LNCaP clone FGC (cell line): ENCODE measurements around the gene RFESD.
"Not testable (repeated sequence)": the region's sequence is repeated elsewhere in the genome, so short reads cannot be mapped to it uniquely, and the experiment has no call there.

Experiments
- DNase-seq: peaks from one replicate; pipeline ENCODE4 v3.0.0-alpha.2; 2011; ENCODE audit warnings: low read depth
- H3K4me3 ChIP-seq: 2 replicates; pipeline ENCODE4 v1.5.1; 2011; ENCODE audit warnings: mild to moderate bottlenecking, low read depth, low read length, control low read depth
- TF ChIP-seq, protein P1 (sequence below): IDR thresholded peaks from 2 replicates; pipeline ENCODE4 v1.5.1; 2012; ENCODE audit warnings: mild to moderate bottlenecking; ENCODE audit not compliant: control insufficient read depth, insufficient read depth; ENCODE audit errors: extremely low read depth

Gene RFESD

DNA sequence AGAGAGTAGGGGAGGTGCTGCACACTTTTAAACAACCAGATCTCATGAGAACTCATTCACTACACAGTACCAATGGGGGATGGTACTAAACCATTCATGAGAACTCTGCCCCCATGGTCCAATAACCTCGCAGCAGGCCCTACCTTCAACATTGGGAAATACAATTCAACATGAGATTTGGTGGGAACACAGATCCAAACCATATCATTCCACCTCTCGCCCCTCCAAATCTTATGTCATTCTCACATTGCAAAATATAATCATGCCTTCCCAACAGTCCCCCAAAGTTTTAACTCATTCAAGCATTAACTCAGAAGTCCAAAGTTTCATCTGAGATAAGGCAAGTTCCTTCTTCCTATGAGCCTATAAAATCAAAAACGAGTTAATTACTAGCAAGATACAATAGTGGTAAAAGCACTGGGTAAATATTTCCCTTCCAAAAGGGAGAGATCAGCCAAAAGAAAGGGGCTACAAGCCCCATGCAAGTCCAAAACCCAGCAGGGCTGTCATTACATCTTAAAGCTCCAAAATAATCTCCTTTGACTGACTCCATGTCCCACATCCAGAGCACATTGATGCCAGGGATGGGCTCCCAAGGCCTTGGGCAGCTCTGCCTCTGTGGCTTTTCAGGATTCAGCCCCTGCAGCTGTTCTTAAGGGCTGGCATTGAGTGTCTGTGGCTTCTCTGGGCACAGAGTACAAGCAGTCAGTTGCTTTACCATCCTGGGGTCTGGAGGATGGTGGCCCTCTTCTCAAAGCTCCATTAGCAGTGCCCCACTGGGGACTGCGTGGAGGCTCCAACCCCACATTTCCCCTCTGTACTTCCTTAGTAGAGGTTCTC lies 18.4 kb upstream of the RFESD start:
- no peak overlapping the region for H3K4me3 ChIP-seq
- no peak for DNase-seq
- TF ChIP-seq, protein P1, sequence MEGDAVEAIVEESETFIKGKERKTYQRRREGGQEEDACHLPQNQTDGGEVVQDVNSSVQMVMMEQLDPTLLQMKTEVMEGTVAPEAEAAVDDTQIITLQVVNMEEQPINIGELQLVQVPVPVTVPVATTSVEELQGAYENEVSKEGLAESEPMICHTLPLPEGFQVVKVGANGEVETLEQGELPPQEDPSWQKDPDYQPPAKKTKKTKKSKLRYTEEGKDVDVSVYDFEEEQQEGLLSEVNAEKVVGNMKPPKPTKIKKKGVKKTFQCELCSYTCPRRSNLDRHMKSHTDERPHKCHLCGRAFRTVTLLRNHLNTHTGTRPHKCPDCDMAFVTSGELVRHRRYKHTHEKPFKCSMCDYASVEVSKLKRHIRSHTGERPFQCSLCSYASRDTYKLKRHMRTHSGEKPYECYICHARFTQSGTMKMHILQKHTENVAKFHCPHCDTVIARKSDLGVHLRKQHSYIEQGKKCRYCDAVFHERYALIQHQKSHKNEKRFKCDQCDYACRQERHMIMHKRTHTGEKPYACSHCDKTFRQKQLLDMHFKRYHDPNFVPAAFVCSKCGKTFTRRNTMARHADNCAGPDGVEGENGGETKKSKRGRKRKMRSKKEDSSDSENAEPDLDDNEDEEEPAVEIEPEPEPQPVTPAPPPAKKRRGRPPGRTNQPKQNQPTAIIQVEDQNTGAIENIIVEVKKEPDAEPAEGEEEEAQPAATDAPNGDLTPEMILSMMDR = no peak

DNA sequence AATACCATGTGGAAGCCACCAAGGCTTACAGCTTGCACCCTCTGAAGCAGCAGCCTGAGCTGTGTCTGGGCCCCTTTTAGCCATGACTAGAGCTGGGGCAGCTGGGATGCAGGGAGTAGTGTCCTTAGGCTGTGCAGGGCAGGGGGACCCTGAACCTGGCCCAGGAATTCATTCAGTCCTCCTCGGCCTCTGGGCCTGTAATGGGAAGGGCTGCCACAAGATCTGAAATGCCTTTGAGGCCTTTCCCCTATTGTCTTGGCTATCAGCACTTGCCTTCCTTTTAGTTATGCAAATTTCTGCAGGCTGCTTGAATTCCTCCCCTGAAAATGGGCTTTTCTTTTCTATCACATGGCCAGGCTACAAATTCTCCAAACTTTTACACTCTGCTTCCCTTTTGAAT lies 17.6 kb upstream of the RFESD start:
- no peak overlapping the region for H3K4me3 ChIP-seq
- DNase-seq = no peak
- TF ChIP-seq, protein P1 = no peak

DNA sequence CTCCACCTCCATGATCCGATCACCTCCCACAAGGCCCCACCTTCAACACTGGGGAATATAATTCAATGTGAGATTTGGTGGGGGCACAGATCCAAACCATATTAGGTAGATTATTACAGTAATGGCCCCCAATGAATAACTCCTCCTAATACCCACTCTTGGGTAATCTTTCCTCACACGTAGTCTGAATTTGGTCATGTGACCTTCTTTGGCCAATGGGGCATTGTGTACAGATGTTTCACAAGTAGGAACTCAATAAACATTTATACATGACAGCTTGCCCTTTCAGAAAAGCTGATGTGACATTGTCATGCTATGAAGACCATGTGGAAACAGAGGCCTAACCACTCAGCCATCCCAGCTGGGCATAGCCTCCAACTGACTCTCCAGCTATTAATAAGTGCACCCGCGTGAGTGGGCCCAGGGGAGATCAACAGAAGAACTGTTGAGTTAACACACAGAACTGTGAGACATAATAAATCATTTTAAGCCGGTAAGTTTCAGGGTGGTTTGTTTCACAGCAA lies 16.1 kb upstream of the RFESD start:
- TF ChIP-seq, protein P1 = no peak

DNA sequence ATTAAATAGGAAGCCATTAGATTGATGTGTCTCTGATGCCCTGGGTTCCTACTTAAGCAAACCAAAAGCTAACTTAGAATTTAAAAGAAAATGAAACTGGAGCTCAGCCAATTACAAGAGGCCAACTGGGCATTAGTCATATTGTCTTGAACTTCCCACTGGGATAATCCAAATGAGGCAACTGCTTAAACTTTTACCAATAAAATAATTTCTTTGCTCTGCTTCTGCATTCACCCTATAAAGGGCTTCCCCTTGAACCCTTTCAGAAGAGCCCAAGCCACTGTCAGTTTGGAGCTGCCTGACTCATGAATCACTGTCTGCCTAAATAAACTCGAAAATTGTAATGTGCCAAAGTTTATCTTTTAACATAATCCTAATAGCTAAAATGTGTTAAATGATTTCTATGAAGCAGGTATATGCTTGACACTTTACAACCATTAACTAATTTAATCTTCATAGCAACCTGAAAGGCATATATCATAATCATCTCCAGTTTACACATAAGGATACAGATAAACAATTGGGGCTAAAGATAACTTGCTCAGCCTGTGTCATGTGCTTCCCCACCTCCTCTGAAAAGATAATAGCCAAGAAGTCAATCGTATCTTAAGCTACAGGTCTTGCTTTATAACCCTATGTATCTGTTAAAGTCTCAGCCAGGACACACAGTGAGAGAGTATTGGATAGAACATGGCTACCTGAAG lies 15.2 kb upstream of the RFESD start:
- DNase-seq = no peak
- no peak overlapping the region for H3K4me3 ChIP-seq
- TF ChIP-seq, protein P1 = no peak

More for the DNA sequence above, 16.1 kb upstream of the RFESD start:
- no peak overlapping the region for H3K4me3 ChIP-seq
- DNase-seq = no peak

DNA sequence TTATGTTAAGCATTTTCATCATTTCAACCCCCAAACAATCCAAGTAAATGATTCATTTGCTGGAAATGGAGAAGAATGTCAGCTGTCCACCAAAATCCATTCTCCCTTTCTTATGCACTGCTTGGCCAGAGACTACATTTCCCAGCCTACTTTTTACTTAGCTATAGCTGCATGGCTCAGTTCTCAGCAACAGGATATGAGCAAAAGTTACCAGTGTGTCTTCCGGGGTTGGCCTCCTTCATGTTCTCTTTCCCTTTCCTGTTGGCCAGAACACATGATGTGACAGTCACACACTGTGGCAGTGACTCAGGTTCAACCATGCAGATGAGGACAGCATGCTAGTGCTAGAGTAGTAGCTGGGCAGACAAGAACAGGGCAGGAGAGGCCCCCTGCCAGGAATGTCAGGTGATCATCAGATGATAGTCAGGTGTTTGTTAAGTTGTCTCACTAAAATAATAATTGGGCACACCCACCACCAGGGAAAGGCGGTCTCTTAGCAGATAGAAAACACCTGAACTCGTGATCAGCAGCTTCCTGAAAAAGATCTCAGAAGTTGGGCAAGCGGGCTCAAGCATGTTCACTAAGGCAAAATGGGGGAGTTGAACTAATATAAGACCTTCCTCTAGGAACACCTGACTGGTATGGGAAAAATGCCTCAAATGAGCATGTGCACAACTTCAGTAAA lies 14.4 kb upstream of the RFESD start:
- TF ChIP-seq, protein P1 = no peak
- DNase-seq = no peak
- H3K4me3 ChIP-seq = no peak overlapping the region

DNA sequence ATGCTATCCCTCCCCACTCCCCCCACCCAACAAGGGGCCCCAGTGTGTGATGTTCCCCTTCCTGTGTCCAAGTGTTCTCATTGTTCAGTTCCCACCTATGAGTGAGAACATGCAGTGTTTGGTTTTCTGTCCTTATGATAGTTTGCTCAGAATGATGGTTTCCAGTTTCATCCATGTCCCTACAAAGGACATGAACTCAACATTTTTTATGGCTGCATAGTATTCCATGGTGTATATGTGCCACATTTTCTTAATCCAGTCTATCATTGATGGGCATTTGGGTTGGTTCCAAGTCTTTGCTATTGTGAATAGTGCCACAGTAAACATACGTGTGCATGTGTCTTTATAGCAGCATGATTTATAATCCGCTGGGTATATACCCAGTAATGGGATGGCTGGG lies 13.6 kb upstream of the RFESD start:
- DNase-seq, H3K4me3 ChIP-seq: not testable (repeated sequence)

DNA sequence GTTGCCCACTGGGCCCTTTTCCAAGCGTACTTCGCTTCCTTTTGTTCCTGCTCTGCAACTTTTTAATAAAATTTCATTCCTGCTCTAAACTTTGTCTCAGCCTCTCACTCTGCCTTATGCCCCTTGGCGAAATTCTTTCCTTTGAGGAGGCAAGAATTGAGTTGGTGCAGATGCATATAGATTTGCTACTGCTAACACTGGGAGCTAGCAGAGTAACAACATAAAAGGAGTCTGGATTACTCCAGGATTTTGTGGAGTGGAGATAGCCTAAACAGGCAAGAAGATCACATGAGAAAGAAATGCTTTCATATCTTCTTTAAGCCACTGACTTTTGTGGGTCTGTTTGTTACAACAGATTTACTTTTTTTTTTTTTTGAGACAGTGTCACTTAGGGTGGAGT lies 12.9 kb upstream of the RFESD start:
- TF ChIP-seq, protein P1 = no peak

More for the DNA sequence above, 12.9 kb upstream of the RFESD start:
- DNase-seq = no peak
- H3K4me3 ChIP-seq = no peak overlapping the region
